ENCODE measurements around the gene DNASE2.
"Not testable (repeated sequence)": the region's sequence is repeated elsewhere in the genome, so short reads cannot be mapped to it uniquely, and the experiment has no call there.

DNASE2 gene

DNA sequence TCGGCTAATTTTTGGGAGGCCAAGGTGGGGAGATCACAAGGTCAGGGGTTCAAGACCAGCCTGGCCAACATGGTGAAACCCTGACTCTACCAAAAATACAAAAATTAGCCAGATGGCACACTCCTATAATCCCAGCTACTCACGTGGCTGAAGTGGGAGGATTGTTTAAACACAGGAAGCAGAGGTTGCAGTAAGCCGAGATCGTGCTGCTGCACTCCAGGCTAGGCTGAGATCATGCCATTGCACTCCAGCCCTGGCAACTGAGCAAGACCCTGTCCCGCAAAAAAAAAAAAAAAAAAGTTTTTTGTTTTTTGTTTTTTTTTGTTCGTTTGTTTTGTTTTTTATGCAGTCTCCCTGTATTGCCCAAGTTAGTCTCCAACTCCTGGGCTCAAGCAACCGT lies 21.7 kb downstream of the DNASE2 start:
- no peak for DNase-seq

DNA sequence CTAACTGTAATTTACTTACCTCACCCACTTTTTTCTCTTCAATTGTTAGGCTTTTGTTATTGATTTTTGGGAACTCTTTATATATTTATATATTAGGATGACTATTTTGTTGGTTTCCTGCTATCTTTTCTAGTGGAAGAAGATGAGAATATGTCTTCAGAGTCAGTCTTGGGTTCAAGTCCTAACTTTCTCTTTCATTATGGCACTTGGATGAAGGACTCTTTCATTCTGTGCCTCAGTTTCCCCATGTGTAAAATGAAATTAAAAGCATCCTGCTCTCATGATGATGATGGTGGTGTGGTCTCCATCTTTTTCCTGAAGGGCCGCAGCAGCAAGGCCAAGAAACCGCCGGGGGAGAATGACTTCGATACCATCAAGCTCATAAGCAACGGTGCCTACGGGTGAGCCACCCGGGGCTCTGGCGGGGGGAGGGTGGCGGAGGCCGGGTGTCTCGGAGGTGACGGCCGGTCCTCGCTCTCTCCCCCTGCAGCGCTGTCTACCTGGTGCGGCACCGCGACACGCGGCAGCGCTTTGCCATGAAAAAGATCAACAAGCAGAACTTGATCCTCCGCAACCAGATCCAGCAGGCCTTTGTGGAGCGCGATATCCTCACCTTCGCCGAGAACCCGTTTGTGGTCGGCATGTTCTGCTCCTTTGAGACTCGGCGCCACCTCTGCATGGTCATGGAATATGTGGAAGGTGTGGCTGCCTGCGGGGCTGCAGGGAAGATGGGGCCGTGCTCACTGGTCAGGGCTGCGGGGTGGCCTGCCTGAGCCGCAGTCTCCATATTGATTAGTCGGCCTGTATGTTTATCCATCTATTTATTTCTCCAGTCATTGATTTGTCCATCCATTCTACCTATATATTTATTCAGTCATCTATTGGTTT lies 23.0 kb downstream of the DNASE2 start:
- no peak for DNase-seq

GRCh38 chr19:12856653-12857052 lies 24.6 kb downstream of the DNASE2 start:
- no peak for DNase-seq

DNA sequence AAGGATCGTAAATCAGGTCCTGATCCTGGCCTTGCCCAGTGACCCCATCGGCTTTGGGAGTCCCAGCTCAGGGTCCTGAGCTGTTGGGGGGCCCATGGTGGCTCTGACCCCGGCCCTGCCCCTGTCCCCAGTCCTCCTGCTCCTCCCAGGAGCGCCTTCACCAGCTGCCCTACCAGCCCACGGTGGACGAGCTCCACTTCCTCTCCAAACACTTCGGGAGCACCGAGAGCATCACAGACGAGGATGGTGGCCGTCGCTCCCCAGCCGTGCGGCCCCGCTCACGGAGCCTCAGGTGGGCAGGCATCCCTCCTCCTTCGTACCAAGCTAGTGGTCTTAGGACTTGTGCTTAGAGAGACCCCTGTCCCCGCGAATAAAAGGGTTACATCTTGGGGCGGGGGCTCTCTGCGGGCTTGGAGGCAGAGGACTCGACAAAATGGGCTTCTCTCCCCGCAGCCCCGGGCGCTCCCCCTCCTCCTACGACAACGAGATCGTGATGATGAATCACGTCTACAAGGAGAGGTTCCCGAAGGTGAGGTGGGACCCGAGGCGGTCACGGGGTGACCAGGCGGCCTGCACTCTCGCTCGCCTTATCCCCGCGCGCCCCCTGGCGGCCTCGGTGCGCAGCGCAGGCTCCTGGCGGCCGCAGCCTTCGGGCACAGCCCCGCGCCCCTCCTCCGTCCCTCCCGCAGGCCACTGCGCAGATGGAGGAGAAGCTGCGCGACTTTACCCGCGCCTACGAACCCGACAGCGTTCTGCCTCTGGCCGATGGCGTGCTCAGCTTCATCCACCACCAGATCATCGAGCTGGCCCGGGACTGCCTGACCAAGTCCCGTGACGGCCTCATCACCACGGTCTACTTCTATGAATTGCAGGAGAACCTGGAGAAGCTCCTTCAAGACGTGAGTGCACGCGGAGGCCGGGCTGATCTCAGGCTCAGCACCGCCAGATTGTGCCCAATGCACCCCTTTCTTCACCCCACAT lies 33.8 kb downstream of the DNASE2 start:
- DNase-seq: peak; percentile 99

DNA sequence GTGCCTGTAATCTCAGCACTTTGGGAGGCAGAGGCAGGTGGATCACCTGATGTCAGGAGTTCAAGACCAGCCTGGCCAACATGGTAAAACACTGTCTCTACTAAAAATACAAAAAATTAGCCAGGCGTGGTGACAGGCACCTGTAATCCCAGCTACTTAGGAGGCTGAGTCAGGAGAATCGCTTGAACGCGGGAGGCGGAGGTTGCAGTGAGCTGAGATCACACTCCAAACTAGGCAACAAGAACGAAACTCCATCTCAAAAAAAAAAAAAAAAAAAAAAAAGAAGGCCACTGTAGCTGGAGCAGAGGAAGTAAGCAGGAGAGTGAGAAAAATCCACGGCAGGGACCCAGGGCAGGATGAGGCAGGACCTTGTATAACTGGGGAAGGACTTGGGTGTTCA lies 34.6 kb downstream of the DNASE2 start:
- not testable (repeated sequence) for DNase-seq

DNA sequence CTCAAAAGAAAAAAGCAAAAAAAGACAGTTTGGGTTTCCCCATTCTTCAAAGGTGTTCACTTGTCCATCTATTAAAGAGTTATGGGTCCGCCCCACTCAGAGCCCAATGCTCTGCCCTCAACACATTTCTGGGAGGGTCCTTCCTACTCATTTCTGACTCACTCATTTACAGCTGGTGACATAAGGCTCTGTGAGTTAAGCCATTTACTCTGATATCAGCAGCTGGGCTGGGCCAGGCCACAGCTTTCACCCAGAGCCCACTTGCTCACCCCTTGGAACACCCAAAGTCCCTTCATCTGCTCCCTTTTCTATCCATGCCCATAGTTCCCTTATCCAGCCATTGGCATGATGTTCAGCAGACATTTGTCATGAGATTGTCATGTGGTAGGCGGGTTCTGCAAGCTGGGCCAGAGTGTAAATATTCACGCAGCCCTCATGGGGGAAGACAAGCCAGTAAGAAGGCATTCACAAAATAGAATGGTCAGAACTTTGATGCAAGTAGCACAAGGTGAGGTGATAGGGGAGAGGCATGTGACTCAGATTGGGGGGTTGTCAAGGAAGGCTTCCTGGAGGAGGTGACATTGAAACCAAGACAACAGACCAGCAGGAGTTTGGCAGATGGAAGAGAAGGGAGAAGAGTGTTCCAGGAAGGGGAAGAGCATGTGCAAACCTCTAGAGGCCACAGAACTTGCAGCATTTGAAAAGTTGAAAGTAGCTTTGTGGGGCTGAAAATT lies 37.1 kb downstream of the DNASE2 start:
- no peak for DNase-seq

DNA sequence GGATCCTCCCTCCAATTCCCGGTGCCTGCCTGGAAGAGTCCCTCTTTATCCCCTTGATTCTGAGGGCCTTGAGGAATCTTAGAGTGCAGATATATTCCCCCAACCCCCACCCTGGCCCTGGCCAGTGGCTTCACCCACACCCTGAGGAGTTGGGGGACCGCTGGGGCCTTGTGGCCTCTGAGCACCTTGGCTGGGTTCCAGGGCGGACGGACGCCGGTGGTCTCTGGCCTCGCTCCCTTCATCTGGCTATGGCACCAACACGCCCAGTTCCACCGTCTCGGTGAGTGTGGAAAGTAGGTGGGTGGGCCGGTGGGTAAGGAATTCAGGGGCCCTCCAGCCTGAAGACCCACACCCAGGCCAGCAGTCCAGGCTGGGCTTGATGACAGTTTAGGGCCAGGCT lies 37.9 kb downstream of the DNASE2 start:
- DNase-seq: no peak

- DNase-seq: no peak
These were observed 38.7 kb downstream of the DNASE2 start for GRCh38 chr19:12842511-12842910.

DNA sequence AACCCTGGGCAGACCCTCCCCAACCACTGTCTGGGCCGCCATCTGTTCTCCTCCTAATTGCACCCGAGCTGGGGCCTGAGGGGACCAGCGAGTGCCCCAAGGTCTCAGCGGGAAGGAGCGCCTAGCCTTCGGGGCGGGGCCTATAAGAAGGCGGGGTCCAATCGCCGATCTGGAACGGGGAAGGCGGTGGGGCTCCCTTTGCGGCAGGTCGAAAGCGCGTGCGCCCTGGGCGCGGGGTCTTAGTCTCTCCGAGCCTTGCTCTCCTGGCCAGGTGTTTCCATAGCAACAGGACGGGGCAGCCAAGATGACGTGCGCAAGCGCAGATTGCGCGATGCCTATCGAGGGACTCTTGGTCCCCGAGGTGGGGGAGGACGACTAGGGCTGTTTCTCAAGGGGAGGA lies 40.2 kb downstream of the DNASE2 start:
- DNase-seq: peak; percentile 68

- peak; percentile 87 for DNase-seq
These were observed 40.9 kb downstream of the DNASE2 start for GRCh38 chr19:12840091-12841079.

- DNase-seq: no peak
These were observed 42.1 kb downstream of the DNASE2 start for GRCh38 chr19:12838886-12839756.

DNA sequence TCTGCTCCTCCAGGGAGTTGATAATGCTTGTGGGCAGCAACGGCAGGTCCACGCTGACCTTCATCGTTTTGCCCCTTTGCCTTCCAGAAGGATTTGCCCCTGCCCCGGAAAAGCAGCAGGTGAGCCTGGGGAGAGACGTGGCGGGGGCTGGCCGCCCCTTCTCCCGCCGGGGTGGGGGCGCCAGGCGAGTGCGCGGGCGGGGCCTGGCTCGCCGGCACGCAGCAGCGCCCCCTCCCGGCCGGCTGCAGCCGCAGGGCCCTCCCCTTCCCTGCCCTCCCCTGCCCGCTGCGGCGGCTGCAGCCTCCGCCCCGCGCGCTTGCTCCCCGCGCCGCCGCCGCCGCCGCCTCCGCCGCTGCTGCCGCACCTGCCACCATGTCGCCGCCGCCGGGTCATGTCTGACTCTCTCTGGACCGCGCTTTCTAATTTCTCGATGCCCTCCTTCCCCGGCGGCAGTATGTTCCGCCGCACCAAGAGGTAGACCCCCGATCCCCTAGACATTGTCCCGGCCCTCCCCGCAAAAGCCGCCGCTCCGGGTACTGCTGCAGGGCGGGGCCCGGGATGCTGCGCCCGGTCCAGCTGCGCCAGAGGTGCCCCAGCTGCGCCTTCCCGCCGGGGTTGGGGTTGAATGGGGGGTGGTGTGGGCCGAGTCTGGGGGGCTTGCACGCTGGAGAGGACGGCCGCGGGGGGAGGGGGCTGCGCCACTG lies 42.9 kb downstream of the DNASE2 start, which contains the start of gene MAST1:
MAST1 (plus strand) TSS at position 334 of the 704 bp plus-strand sequence; CDS start at position 392, 58 bp downstream.
- DNase-seq: peak; percentile 83

DNA sequence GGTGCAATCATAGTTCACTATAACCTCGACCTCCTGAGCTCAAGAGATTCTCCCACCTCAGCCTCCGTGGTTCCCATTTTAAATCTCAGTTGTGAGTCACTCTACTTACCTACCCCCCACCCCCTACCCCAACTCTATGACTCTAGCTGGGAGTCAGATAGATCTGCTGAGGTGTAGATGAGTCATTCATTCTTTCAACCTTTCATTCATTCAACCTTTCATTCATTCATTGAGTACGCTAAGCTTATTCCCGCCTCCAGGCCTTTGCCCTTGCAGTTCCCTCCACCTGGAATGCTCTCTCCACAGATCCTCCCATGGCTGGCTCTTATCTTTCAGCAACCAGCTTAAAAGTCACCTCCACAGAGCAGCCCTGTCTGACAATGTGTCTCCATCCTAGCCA lies 44.0 kb downstream of the DNASE2 start:
- DNase-seq: no peak

DNA sequence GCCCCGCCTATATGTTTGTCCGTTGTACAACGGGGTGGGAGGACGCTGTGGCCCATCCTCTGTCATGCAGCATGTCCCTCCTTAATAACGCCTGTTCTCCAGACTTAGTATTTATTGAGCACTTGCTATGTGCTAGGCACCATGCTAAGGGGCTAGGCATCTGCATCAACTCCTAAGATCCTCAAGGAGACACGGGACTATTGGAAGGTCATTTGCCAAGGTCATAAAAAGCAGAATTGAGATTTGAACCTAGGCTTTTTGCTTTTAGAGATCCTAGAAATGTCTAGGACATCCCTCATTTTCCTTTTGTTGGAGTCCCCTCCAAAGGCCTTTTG lies 44.8 kb downstream of the DNASE2 start:
- no peak for DNase-seq

- no peak for DNase-seq
These were observed 46.1 kb downstream of the DNASE2 start for GRCh38 chr19:12834976-12835757.

DNA sequence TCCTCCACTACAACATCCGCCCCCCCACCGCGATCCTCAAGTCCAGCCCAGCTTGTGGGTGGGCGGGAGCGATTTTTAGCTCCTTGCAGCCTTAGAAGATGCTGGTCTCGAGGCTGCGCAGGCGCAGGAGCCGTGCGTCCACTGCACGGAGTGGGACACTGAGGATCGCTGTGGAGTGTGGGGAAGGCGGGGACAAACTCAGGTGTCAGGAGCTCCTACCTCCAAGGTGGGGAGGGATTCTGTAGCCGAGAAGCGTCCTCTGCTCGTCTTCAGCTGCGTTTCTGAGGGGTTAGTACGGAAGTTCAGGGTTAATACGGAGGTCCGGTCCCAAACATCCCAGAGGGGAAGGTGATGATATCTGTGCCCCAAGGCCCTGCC lies 46.7 kb downstream of the DNASE2 start, which contains the start of gene RTBDN:
RTBDN (minus strand) TSS at position 14 of the 378 bp plus-strand sequence. CDS start 4,600 bp downstream, outside the sequence.
- DNase-seq: no peak

DNA sequence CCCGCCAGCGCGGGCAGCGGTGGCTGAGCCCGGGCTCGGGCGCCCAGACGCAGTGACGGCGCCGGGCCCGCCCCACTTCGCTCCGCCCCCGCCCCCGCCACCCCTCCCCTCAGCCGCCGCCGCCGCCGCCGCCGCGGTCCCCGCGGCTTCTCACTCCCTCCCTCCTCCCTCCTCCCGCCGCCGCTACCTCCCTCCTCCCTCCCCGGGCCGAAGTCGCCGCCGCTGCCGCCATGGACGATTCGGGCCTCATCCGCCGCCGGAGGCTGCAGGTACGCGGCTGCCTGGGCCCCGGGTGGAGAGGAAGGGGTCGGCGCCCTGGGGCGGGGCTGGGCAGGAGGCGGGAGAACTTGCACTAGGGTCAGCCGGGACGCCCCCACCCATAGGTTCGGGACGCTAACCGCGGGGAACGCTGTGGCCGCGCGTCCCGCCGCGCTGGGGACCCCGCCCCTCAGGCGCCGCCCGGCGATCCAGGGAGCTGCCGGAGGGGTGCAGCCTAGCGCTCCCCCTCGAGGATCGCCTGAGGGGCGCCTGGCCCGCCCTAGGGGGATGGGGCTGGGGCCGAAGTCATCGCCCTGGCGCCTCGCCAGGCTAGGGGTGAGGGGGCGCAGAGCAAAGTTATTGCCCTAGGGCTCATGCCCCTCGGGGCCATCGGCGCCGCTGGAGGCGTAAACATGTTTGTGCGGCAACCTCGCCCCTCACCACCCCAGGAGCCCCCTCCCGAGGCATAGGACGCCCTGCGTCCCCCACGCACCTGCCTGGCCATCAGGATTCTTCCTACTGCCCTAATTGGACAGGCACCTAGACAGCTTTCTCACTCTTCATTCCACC lies 47.3 kb downstream of the DNASE2 start:
- peak; percentile 70 for DNase-seq

- DNase-seq: no peak
These were observed 47.9 kb downstream of the DNASE2 start for GRCh38 chr19:12833418-12833737.

All from activated CD8-positive, alpha-beta memory T cell treated with anti-CD3 and anti-CD28 coated beads, Interleukin-2, amount 50 U/mL, for 48 hours (primary cell).